ENCODE measurements around the gene MYPN. TPM values are rescaled to one million over a fixed set of nuclear protein-coding genes. Genes with fewer than 3 reads are reported as not detected.

Gene MYPN
- total and polyA plus RNA-seq, 2 experiments from 2014 or later: not detected

GRCh38 chr10:68080853-68081431 is 28.3 kb upstream of the MYPN start:
- Histone ChIP-seq H3K4me1 (ENCODE audit: insufficient read depth) (no peaks in the 10 kb centered on the region), H3K27me3 (no peaks in the 10 kb centered on the region), H3K4me3 (no peak overlapping the region), H4K20me1 (ENCODE audit: insufficient read depth, poor library complexity, severe bottlenecking) (no peaks in the 10 kb centered on the region), H2AFZ (no peak overlapping the region), H3K4me2 (no peak overlapping the region), H3K9me2 (replicated peaks; ENCODE audit: insufficient read depth) (no peaks in the 10 kb centered on the region), H3K27ac (no peak overlapping the region), H3K36me3 (replicated peaks; ENCODE audit: insufficient read depth, low read depth) (no peaks in the 10 kb centered on the region), H3K9me3 (ENCODE audit: low read depth) (no peaks in the 10 kb centered on the region), H3K79me2 (no peaks in the 10 kb centered on the region)
- TF ChIP-seq EZH2 (IDR thresholded peaks at IDR 0.05; ENCODE audit: borderline replicate concordance): no peak
- no peak for TF ChIP-seq EZH2phosphoT487 (IDR thresholded peaks at IDR 0.05; ENCODE audit: low read depth, severe bottlenecking, unreplicated experiment)
- no peak for TF ChIP-seq CTCF (IDR thresholded peaks at IDR 0.05; ENCODE audit: poor library complexity)
- no peak for DNase-seq (ENCODE audit: low spot score)
- 81% methylated on average over 5 of the region's 5 CpGs for WGBS (ENCODE audit: low lambda C conversion rate, missing lambda C conversion rate)

GRCh38 chr10:68081916-68082315 is 27.4 kb upstream of the MYPN start:
- H3K4me2 ChIP-seq: no peak overlapping the region
- no peaks in the 10 kb centered on the region for H4K20me1 ChIP-seq (ENCODE audit: insufficient read depth, poor library complexity, severe bottlenecking)
- 85% methylated on average over 6 of the region's 6 CpGs for WGBS (ENCODE audit: low lambda C conversion rate, missing lambda C conversion rate)
- no peak overlapping the region for H2AFZ ChIP-seq
- H3K4me3 ChIP-seq: no peak overlapping the region
- TF ChIP-seq EZH2phosphoT487 (IDR thresholded peaks at IDR 0.05; ENCODE audit: low read depth, severe bottlenecking, unreplicated experiment) (no peak), EZH2 (IDR thresholded peaks at IDR 0.05; ENCODE audit: borderline replicate concordance) (no peak), CTCF (IDR thresholded peaks at IDR 0.05; ENCODE audit: poor library complexity) (no peak)
- no peaks in the 10 kb centered on the region for H3K9me2 ChIP-seq (replicated peaks; ENCODE audit: insufficient read depth)
- DNase-seq (ENCODE audit: low spot score): no peak
- no peak overlapping the region for H3K27ac ChIP-seq
- H3K4me1 ChIP-seq (ENCODE audit: insufficient read depth): no peaks in the 10 kb centered on the region
- H3K27me3 ChIP-seq: no peaks in the 10 kb centered on the region
- H3K36me3 ChIP-seq (replicated peaks; ENCODE audit: insufficient read depth, low read depth): no peaks in the 10 kb centered on the region
- no peaks in the 10 kb centered on the region for H3K9me3 ChIP-seq (ENCODE audit: low read depth)
- no peaks in the 10 kb centered on the region for H3K79me2 ChIP-seq

GRCh38 chr10:68082872-68083271 is 26.4 kb upstream of the MYPN start:
- WGBS (ENCODE audit: low lambda C conversion rate, missing lambda C conversion rate): 92% methylated on average over 1 of the region's 1 CpG
- TF ChIP-seq EZH2 (IDR thresholded peaks at IDR 0.05; ENCODE audit: borderline replicate concordance): no peak
- peak; percentile 53 for TF ChIP-seq CTCF (IDR thresholded peaks at IDR 0.05; ENCODE audit: poor library complexity)
- H3K27ac ChIP-seq: no peak overlapping the region
- H2AFZ ChIP-seq: no peak overlapping the region
- H3K4me3 ChIP-seq: no peak overlapping the region
- no peak for DNase-seq (ENCODE audit: low spot score)
- H4K20me1 ChIP-seq (ENCODE audit: insufficient read depth, poor library complexity, severe bottlenecking): no peaks in the 10 kb centered on the region
- H3K9me2 ChIP-seq (replicated peaks; ENCODE audit: insufficient read depth): no peaks in the 10 kb centered on the region
- no peak overlapping the region for H3K4me2 ChIP-seq
- H3K36me3 ChIP-seq (replicated peaks; ENCODE audit: insufficient read depth, low read depth): no peaks in the 10 kb centered on the region
- H3K9me3 ChIP-seq (ENCODE audit: low read depth): no peaks in the 10 kb centered on the region
- H3K4me1 ChIP-seq (ENCODE audit: insufficient read depth): no peaks in the 10 kb centered on the region
- H3K79me2 ChIP-seq: no peaks in the 10 kb centered on the region
- no peaks in the 10 kb centered on the region for H3K27me3 ChIP-seq

- Histone ChIP-seq H3K4me1 (ENCODE audit: insufficient read depth) (no peaks in the 10 kb centered on the region), H3K9me2 (replicated peaks; ENCODE audit: insufficient read depth) (no peaks in the 10 kb centered on the region), H3K9me3 (ENCODE audit: low read depth) (no peaks in the 10 kb centered on the region), H3K27ac (no peak overlapping the region), H4K20me1 (ENCODE audit: insufficient read depth, poor library complexity, severe bottlenecking) (no peaks in the 10 kb centered on the region), H2AFZ (no peak overlapping the region), H3K4me3 (no peak overlapping the region), H3K4me2 (no peak overlapping the region), H3K27me3 (no peaks in the 10 kb centered on the region), H3K79me2 (no peaks in the 10 kb centered on the region), H3K36me3 (replicated peaks; ENCODE audit: insufficient read depth, low read depth) (no peaks in the 10 kb centered on the region)
- 50% methylated on average over 1 of the region's 1 CpG for WGBS (ENCODE audit: low lambda C conversion rate, missing lambda C conversion rate)
- no peak for TF ChIP-seq EZH2 (IDR thresholded peaks at IDR 0.05; ENCODE audit: borderline replicate concordance)
- DNase-seq (ENCODE audit: low spot score): no peak
Measured at GRCh38 chr10:68083953-68084352, 25.3 kb upstream of the MYPN start.

All from hepatocyte (in vitro differentiated cells).